ENCODE measurements around the gene DDRGK1. TPM values are rescaled to one million over a fixed set of nuclear protein-coding genes. Genes with fewer than 3 reads are reported as not detected.

Gene DDRGK1
- total RNA-seq, 1 donor: 26.8 TPM

DNA sequence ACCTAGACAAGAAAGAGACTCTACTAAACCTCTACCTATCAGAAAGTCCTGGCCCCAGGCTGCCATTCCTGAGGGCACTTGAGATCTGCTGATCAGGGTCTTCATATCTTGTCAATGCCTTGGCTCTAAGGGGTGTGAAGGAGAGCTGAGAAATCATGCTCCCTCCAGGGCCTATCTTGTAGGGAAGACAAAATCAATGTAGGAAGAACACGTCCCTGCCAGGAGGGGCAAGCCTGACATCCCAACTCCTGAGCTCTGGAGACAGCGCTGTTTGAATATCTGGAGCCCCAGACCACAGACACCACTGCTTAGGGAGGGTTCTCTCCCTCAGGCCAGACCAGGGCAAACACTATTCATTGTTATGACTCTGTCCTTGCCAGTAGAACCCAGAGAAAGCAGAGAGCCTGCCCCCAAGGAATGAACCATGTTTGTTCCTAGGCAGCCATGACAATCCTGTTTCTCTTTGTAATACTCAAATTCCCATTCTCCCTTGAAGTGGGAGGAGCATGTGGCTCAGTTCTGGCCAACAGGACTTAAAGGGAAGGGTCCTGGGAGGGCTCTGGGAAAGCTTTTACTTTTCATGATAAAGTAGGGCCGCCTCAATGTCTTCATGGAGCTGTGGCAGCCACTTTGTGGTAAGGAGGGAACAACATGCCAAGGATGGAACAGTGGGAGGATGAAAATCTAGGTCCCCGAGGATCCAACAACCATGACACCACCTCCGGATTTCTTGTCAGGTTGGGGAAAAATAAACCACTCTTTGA is 43.0 kb downstream of the DDRGK1 start:
- TF ChIP-seq, protein P1, sequence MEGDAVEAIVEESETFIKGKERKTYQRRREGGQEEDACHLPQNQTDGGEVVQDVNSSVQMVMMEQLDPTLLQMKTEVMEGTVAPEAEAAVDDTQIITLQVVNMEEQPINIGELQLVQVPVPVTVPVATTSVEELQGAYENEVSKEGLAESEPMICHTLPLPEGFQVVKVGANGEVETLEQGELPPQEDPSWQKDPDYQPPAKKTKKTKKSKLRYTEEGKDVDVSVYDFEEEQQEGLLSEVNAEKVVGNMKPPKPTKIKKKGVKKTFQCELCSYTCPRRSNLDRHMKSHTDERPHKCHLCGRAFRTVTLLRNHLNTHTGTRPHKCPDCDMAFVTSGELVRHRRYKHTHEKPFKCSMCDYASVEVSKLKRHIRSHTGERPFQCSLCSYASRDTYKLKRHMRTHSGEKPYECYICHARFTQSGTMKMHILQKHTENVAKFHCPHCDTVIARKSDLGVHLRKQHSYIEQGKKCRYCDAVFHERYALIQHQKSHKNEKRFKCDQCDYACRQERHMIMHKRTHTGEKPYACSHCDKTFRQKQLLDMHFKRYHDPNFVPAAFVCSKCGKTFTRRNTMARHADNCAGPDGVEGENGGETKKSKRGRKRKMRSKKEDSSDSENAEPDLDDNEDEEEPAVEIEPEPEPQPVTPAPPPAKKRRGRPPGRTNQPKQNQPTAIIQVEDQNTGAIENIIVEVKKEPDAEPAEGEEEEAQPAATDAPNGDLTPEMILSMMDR (IDR thresholded peaks at IDR 0.05; ENCODE audit: extremely low read depth, low read depth, low read length): no peak
- Histone ChIP-seq H3K4me1 (ENCODE audit: insufficient read depth, low read length) (peaks cover 19% of the 10 kb centered on the region), H3K27ac (ENCODE audit: low read depth, low read length) (no peak overlapping the region), H3K4me3 (ENCODE audit: insufficient read depth, low read length) (no peak overlapping the region), H2AFZ (ENCODE audit: low read length) (peak overlapping the region; percentile 41), H3K27me3 (ENCODE audit: insufficient read depth, low read length) (no peaks in the 10 kb centered on the region), H4K20me1 (ENCODE audit: insufficient read depth, low read length) (peaks cover 29% of the 10 kb centered on the region), H3K79me2 (ENCODE audit: insufficient read depth, low read length) (peaks cover 35% of the 10 kb centered on the region), H3K4me2 (ENCODE audit: insufficient read depth, low read length) (no peak overlapping the region), H3K9me3 (ENCODE audit: low read depth, low read length) (no peaks in the 10 kb centered on the region), H3K36me3 (ENCODE audit: insufficient read depth, low read length) (no peaks in the 10 kb centered on the region)
- peak; percentile 80 for DNase-seq (ENCODE audit: insufficient read length, low spot score, missing footprints)

DNA sequence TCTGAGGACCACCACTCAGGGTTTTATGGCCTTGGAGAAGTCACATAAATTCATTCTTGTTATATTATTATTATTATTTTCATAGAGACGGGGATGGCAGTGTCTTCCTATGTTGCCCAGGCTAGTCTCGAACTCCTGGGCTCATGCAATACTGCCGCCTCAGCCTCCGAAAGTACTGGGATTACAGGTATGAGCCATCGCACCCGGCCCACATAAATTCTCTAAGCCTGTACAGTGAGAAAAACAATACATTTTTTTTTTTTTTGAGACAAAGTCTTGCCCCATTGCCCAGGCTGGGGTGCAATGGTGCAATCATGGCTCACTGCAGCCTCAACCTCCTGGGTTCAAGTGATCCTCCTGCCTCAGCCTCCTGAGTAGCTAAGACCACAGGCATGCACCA is 44.1 kb downstream of the DDRGK1 start:
- Histone ChIP-seq H3K4me3 (ENCODE audit: insufficient read depth, low read length) (no peak overlapping the region), H3K27ac (ENCODE audit: low read depth, low read length) (no peak overlapping the region), H4K20me1 (ENCODE audit: insufficient read depth, low read length) (peaks cover 35% of the 10 kb centered on the region), H3K9me3 (ENCODE audit: low read depth, low read length) (no peaks in the 10 kb centered on the region), H3K4me2 (ENCODE audit: insufficient read depth, low read length) (peak overlapping the region; percentile 100), H3K36me3 (ENCODE audit: insufficient read depth, low read length) (no peaks in the 10 kb centered on the region), H3K27me3 (ENCODE audit: insufficient read depth, low read length) (no peaks in the 10 kb centered on the region), H3K4me1 (ENCODE audit: insufficient read depth, low read length) (peaks cover 19% of the 10 kb centered on the region), H2AFZ (ENCODE audit: low read length) (no peak overlapping the region), H3K79me2 (ENCODE audit: insufficient read depth, low read length) (peaks cover 46% of the 10 kb centered on the region)
- TF ChIP-seq, protein P1 (IDR thresholded peaks at IDR 0.05; ENCODE audit: extremely low read depth, low read depth, low read length): no peak
- peak; percentile 38 for DNase-seq (ENCODE audit: insufficient read length, low spot score, missing footprints)

DNA sequence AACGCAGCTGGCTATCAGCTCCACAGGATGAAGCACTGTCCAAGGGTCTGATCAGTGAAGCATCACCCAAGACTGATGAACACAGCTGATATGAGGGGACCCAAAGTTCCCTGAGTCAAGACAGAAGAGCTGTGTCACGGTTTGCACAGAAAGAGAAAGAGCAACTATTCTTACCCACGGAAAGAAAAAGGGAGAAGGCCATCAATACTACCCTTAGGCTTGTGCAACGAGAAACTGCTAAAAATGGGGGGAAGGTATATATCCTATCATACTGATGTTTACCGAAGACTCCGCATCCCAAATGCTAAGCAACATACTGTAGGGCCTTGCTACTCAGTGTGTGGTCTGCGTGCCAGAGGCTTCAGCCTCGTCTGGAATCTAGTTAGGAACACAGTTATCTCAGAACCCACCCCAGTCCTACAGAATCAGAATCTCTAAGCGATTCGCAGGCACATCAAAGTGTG is 45.5 kb downstream of the DDRGK1 start:
- H3K27ac ChIP-seq (ENCODE audit: low read depth, low read length): peak overlapping the region; percentile 95
- DNase-seq (ENCODE audit: insufficient read length, low spot score, missing footprints): peak; percentile 85
- peaks cover 58% of the 10 kb centered on the region for H3K79me2 ChIP-seq (ENCODE audit: insufficient read depth, low read length)
- no peaks in the 10 kb centered on the region for H3K27me3 ChIP-seq (ENCODE audit: insufficient read depth, low read length)
- peaks cover 40% of the 10 kb centered on the region for H4K20me1 ChIP-seq (ENCODE audit: insufficient read depth, low read length)
- peak overlapping the region; percentile 96 for H2AFZ ChIP-seq (ENCODE audit: low read length)
- TF ChIP-seq, protein P1 (IDR thresholded peaks at IDR 0.05; ENCODE audit: extremely low read depth, low read depth, low read length): no peak
- H3K4me3 ChIP-seq (ENCODE audit: insufficient read depth, low read length): peak overlapping the region; percentile 96
- peaks cover 19% of the 10 kb centered on the region for H3K4me1 ChIP-seq (ENCODE audit: insufficient read depth, low read length)
- peaks cover 5% of the 10 kb centered on the region for H3K36me3 ChIP-seq (ENCODE audit: insufficient read depth, low read length)
- no peaks in the 10 kb centered on the region for H3K9me3 ChIP-seq (ENCODE audit: low read depth, low read length)
- peak overlapping the region; percentile 100 for H3K4me2 ChIP-seq (ENCODE audit: insufficient read depth, low read length)

DNA sequence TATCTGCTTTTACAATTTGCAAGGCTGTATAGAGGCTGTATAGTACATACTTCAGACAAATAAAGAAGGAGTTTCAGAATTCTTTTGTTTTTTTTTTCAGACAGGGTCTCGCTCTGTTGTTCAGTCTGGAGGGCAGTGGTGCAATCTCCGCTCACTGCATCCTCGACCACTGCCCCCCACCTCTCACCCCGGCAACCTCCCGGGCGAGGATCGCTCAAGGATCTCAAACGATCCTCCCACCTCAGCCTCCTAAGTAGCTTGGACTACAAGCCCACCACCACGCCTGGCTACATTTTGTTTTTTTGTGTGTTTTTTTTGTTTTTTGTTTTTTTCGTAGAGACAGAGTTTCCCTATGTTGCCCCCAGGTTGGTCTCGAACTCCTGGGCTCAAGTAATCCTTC is 46.7 kb downstream of the DDRGK1 start:
- H3K79me2 ChIP-seq (ENCODE audit: insufficient read depth, low read length): peaks cover 70% of the 10 kb centered on the region
- H3K4me1 ChIP-seq (ENCODE audit: insufficient read depth, low read length): peaks cover 19% of the 10 kb centered on the region
- H3K4me2 ChIP-seq (ENCODE audit: insufficient read depth, low read length): peak overlapping the region; percentile 100
- no peaks in the 10 kb centered on the region for H3K9me3 ChIP-seq (ENCODE audit: low read depth, low read length)
- H2AFZ ChIP-seq (ENCODE audit: low read length): no peak overlapping the region
- DNase-seq (ENCODE audit: insufficient read length, low spot score, missing footprints): no peak
- no peaks in the 10 kb centered on the region for H3K27me3 ChIP-seq (ENCODE audit: insufficient read depth, low read length)
- peak overlapping the region; percentile 37 for H3K4me3 ChIP-seq (ENCODE audit: insufficient read depth, low read length)
- TF ChIP-seq, protein P1 (IDR thresholded peaks at IDR 0.05; ENCODE audit: extremely low read depth, low read depth, low read length): no peak
- peak overlapping the region; percentile 41 for H3K27ac ChIP-seq (ENCODE audit: low read depth, low read length)
- H3K36me3 ChIP-seq (ENCODE audit: insufficient read depth, low read length): peaks cover 8% of the 10 kb centered on the region
- H4K20me1 ChIP-seq (ENCODE audit: insufficient read depth, low read length): peaks cover 49% of the 10 kb centered on the region
